RWPE2 (cell line): ENCODE measurements around the gene ZNF710.

Source experiments
- ATAC-seq: fragments of 200-7000 bp; cut with Tn5 transposase; 3 replicates; pipeline ENCODE4 v1.9.1; 2021; ENCODE audit warnings: low read depth
- DNase-seq: peaks from one replicate; pipeline ENCODE4 v3.0.0-alpha.2; 2020; ENCODE audit warnings: low spot score
- H3K27ac ChIP-seq: fragments of 450-650 bp; 2 replicates; pipeline ENCODE4 v1.5.1; 2017; ENCODE audit warnings: mild to moderate bottlenecking; ENCODE audit not compliant: poor library complexity, severe bottlenecking
- H3K27me3 ChIP-seq: fragments of 250-450 bp; sonication (Bioruptor Pico); 2 replicates; pipeline ENCODE4 v1.5.1; 2021; ENCODE audit warnings: mild to moderate bottlenecking, moderate library complexity; ENCODE audit not compliant: insufficient read depth, poor library complexity, severe bottlenecking
- H3K36me3 ChIP-seq: fragments of 250-450 bp; sonication (Bioruptor Pico); 2 replicates; pipeline ENCODE4 v1.5.1; 2020; ENCODE audit warnings: low read depth, mild to moderate bottlenecking, moderate library complexity
- H3K4me1 ChIP-seq: fragments of 250-450 bp; sonication (Bioruptor Pico); 2 replicates; pipeline ENCODE4 v1.5.1; 2021; ENCODE audit warnings: mild to moderate bottlenecking, moderate library complexity; ENCODE audit not compliant: insufficient read depth, poor library complexity, severe bottlenecking
- H3K4me3 ChIP-seq: fragments of 250-450 bp; sonication (Bioruptor Pico); 2 replicates; pipeline ENCODE4 v1.5.1; 2021; ENCODE audit warnings: mild to moderate bottlenecking, moderate library complexity; ENCODE audit not compliant: severe bottlenecking
- H3K9me3 ChIP-seq: fragments of 250-450 bp; sonication (Bioruptor Pico); 2 replicates; pipeline ENCODE4 v1.5.1; 2021; ENCODE audit warnings: mild to moderate bottlenecking, moderate library complexity; ENCODE audit not compliant: severe bottlenecking
- CTCF ChIP-seq: fragments of 450-650 bp; IDR thresholded peaks from one replicate; pipeline ENCODE4 v1.5.1; 2017; ENCODE audit warnings: mild to moderate bottlenecking, moderate library complexity; ENCODE audit not compliant: poor library complexity, severe bottlenecking

ZNF710 gene

GRCh38 chr15:90008607-90009006 lies 7.5 kb downstream of the ZNF710 start:
- TF ChIP-seq CTCF: no peak
- ATAC-seq (no peak), DNase-seq (no peak)
- peaks cover 42% of the 10 kb centered on the region for H3K4me1 ChIP-seq
- H3K27ac ChIP-seq: no peak overlapping the region
- peaks cover 71% of the 10 kb centered on the region for H3K36me3 ChIP-seq
- no peaks in the 10 kb centered on the region for H3K27me3 ChIP-seq
- H3K4me3 ChIP-seq: no peak overlapping the region
- H3K9me3 ChIP-seq: peaks cover 13% of the 10 kb centered on the region

- no peak overlapping the region for H3K27ac ChIP-seq
- peak; percentile 64 for DNase-seq
These were observed 8.3 kb downstream of the ZNF710 start for GRCh38 chr15:90009301-90010022.

GRCh38 chr15:90011705-90012104 lies 10.6 kb downstream of the ZNF710 start:
- H3K27me3 ChIP-seq: no peaks in the 10 kb centered on the region
- no peak overlapping the region for H3K27ac ChIP-seq
- TF ChIP-seq CTCF: no peak
- peak; percentile 3 for DNase-seq
- H3K9me3 ChIP-seq: peaks cover 13% of the 10 kb centered on the region
- no peak overlapping the region for H3K4me3 ChIP-seq
- peaks cover 26% of the 10 kb centered on the region for H3K4me1 ChIP-seq
- peaks cover 51% of the 10 kb centered on the region for H3K36me3 ChIP-seq
- no peak for ATAC-seq

More at GRCh38 chr15:90009301-90010022, 8.3 kb downstream of the ZNF710 start:
- Histone ChIP-seq H3K9me3 (peaks cover 13% of the 10 kb centered on the region), H3K27me3 (no peaks in the 10 kb centered on the region), H3K4me3 (no peak overlapping the region), H3K36me3 (peaks cover 64% of the 10 kb centered on the region), H3K4me1 (peaks cover 33% of the 10 kb centered on the region)
- no peak for TF ChIP-seq CTCF
- ATAC-seq: no peak

- no peak for TF ChIP-seq CTCF
- H3K27me3 ChIP-seq: no peaks in the 10 kb centered on the region
- DNase-seq (peak; percentile 9), ATAC-seq (no peak)
- peak overlapping the region; percentile 70 for H3K27ac ChIP-seq
- peaks cover 13% of the 10 kb centered on the region for H3K9me3 ChIP-seq
- peaks cover 25% of the 10 kb centered on the region for H3K4me1 ChIP-seq
- no peak overlapping the region for H3K4me3 ChIP-seq
- H3K36me3 ChIP-seq: peaks cover 38% of the 10 kb centered on the region
These were observed 12.4 kb downstream of the ZNF710 start for GRCh38 chr15:90013503-90013937.

- Histone ChIP-seq H3K27me3 (no peaks in the 10 kb centered on the region), H3K36me3 (peaks cover 26% of the 10 kb centered on the region), H3K4me3 (no peak overlapping the region), H3K4me1 (peaks cover 25% of the 10 kb centered on the region), H3K27ac (peak overlapping the region; percentile 70), H3K9me3 (peaks cover 12% of the 10 kb centered on the region)
- TF ChIP-seq CTCF: no peak
- no peak for ATAC-seq
- no peak for DNase-seq
These were observed 14.2 kb downstream of the ZNF710 start for GRCh38 chr15:90015294-90015693.
